ENCODE results near the gene RNLS. TPM values are rescaled to one million over a fixed set of nuclear protein-coding genes. Genes with fewer than 3 reads are reported as not detected.

RNLS gene
- total RNA-seq, 1 experiment from 2014 or later, result 8.7 TPM

- TF ChIP-seq FOXP4 (CRISPR knock-in tag; IDR thresholded peaks at IDR 0.05) (no peak), CREB1 (CRISPR knock-in tag; IDR thresholded peaks at IDR 0.05) (no peak), MLX (CRISPR knock-in tag; IDR thresholded peaks at IDR 0.05) (no peak)
These were observed 45.8 kb downstream of the RNLS start (continued) for GRCh38 chr10:88537322-88537721.

- no peak for TF ChIP-seq NR2C2 (CRISPR knock-in tag; IDR thresholded peaks at IDR 0.05)
- Mint-ChIP-seq H3K36me3 (no peaks in the 10 kb centered on the region), H3K27me3 (ENCODE audit: low read depth) (no peaks in the 10 kb centered on the region), H3K9me3 (no peaks in the 10 kb centered on the region), H3K27ac (no peak overlapping the region), H3K4me3 (no peak overlapping the region), H3K4me1 (peaks cover 2% of the 10 kb centered on the region; the same call in 1 of the 2 replicates)
- ChIA-PET CTCF (no interaction called here), POLR2A (no interaction called here)
- ATAC-seq, result no peak
- no peak for DNase-seq (ENCODE audit: low spot score)
These were observed 46.7 kb downstream of the RNLS start for GRCh38 chr10:88536437-88536836.

GRCh38 chr10:88534072-88534665, 48.9 kb downstream of the RNLS start:
- Mint-ChIP-seq H3K4me3 (no peak overlapping the region), H3K27ac (no peak overlapping the region), H3K36me3 (no peaks in the 10 kb centered on the region), H3K4me1 (peaks cover 5% of the 10 kb centered on the region), H3K27me3 (ENCODE audit: low read depth) (no peaks in the 10 kb centered on the region), H3K9me3 (no peaks in the 10 kb centered on the region)
- ChIA-PET POLR2A (no interaction called here), CTCF (no interaction called here)
- ATAC-seq (no peak), DNase-seq (ENCODE audit: low spot score) (no peak)
- TF ChIP-seq TEAD4 (CRISPR knock-in tag; IDR thresholded peaks at IDR 0.05) (no peak), USF1 (CRISPR knock-in tag; IDR thresholded peaks at IDR 0.05) (no peak), SOX15 (CRISPR knock-in tag; IDR thresholded peaks at IDR 0.05) (no peak), ZNF532 (CRISPR knock-in tag; IDR thresholded peaks at IDR 0.05; ENCODE audit: borderline replicate concordance) (no peak), ATF6 (CRISPR knock-in tag; IDR thresholded peaks at IDR 0.05) (no peak), TCF7 (CRISPR knock-in tag; IDR thresholded peaks at IDR 0.05; ENCODE audit: low read depth) (no peak), CDX4 (CRISPR knock-in tag; IDR thresholded peaks at IDR 0.05; ENCODE audit: borderline replicate concordance) (no peak), GRHL2 (CRISPR knock-in tag; IDR thresholded peaks at IDR 0.05; ENCODE audit: insufficient replicate concordance, severe bottlenecking) (no peak), ZBTB21 (CRISPR knock-in tag; IDR thresholded peaks at IDR 0.05; ENCODE audit: borderline replicate concordance) (no peak), ERG (CRISPR knock-in tag; IDR thresholded peaks at IDR 0.05) (no peak), FOXK1 (CRISPR knock-in tag; IDR thresholded peaks at IDR 0.05) (no peak), ZSCAN18 (CRISPR knock-in tag; IDR thresholded peaks at IDR 0.05) (no peak), PREB (CRISPR knock-in tag; IDR thresholded peaks at IDR 0.05; ENCODE audit: borderline replicate concordance) (no peak), NFE2L1 (CRISPR knock-in tag; IDR thresholded peaks at IDR 0.05) (no peak)

Data from WTC11 (cell line).